Neural progenitor cell (in vitro differentiated cells): ENCODE data around the gene RPL29. TPM values are rescaled to one million over a fixed set of nuclear protein-coding genes. Genes with fewer than 3 reads are reported as not detected.

Experiments used
- DNase-seq: peaks from one replicate; pipeline ENCODE4 v3.0.0-alpha.2; 2016; ENCODE audit warnings: low spot score
- H2AFZ ChIP-seq: fragments of 200-600 bp; sonication (generic); replicated peaks from 2 replicates; pipeline ENCODE4 v1.6.1; 2016; ENCODE audit warnings: antibody characterized with exemption
- H3F3A ChIP-seq: fragments of 200-600 bp; sonication (generic); 2 replicates; pipeline ENCODE4 v1.6.1; 2016; ENCODE audit warnings: antibody characterized with exemption, low read depth
- H3K27ac ChIP-seq: fragments of 200-600 bp; sonication (generic); 2 replicates; pipeline ENCODE4 v1.5.1; 2016; ENCODE audit warnings: mild to moderate bottlenecking
- H3K27me3 ChIP-seq: fragments of 200-600 bp; sonication (generic); 2 replicates; pipeline ENCODE4 v1.6.1; 2016; ENCODE audit warnings: mild to moderate bottlenecking, moderate library complexity
- H3K36me3 ChIP-seq: fragments of 200-600 bp; sonication (generic); 2 replicates; pipeline ENCODE4 v1.5.1; 2016
- H3K4me1 ChIP-seq: fragments of 200-600 bp; sonication (generic); 2 replicates; pipeline ENCODE4 v1.6.1; 2016; ENCODE audit warnings: mixed run types
- H3K4me2 ChIP-seq: fragments of 200-600 bp; sonication (generic); 2 replicates; pipeline ENCODE4 v1.6.1; 2016
- H3K4me3 ChIP-seq: fragments of 200-600 bp; sonication (generic); 2 replicates; pipeline ENCODE4 v1.5.1; 2016
- H3K79me2 ChIP-seq: fragments of 200-600 bp; sonication (generic); 2 replicates; pipeline ENCODE4 v1.6.1; 2016; ENCODE audit warnings: low read depth
- H3K9ac ChIP-seq: fragments of 200-600 bp; sonication (generic); 2 replicates; pipeline ENCODE4 v1.6.1; 2016
- H3K9me3 ChIP-seq: fragments of 200-600 bp; sonication (generic); 2 replicates; pipeline ENCODE4 v1.5.1; 2016; ENCODE audit warnings: low read depth
- H4K20me1 ChIP-seq: fragments of 200-600 bp; sonication (generic); 2 replicates; pipeline ENCODE4 v1.6.1; 2016; ENCODE audit warnings: low read depth
- H3K27ac Mint-ChIP-seq: 3 replicates; pipeline ENCODE4 v1.8.0; 2021; ENCODE audit warnings: mixed read lengths
- H3K27me3 Mint-ChIP-seq: 2 replicates; pipeline ENCODE4 v1.8.0; 2022; ENCODE audit warnings: low read depth, mild to moderate bottlenecking, inconsistent platforms, moderate library complexity, mixed read lengths; ENCODE audit not compliant: insufficient read depth
- H3K36me3 Mint-ChIP-seq: 3 replicates; pipeline ENCODE4 v1.8.0; 2021; ENCODE audit warnings: mixed read lengths
- H3K4me1 Mint-ChIP-seq: 3 replicates; pipeline ENCODE4 v1.8.0; 2021; ENCODE audit warnings: mixed read lengths
- H3K4me3 Mint-ChIP-seq: 3 replicates; pipeline ENCODE4 v1.8.0; 2021; ENCODE audit warnings: mild to moderate bottlenecking, moderate library complexity, mixed read lengths
- H3K9me3 Mint-ChIP-seq: 3 replicates; pipeline ENCODE4 v1.8.0; 2020; ENCODE audit warnings: mixed read lengths
- EZH2 ChIP-seq: fragments of 200-600 bp; sonication (generic); IDR thresholded peaks from 2 replicates; pipeline ENCODE4 v1.6.1; 2017; ENCODE audit warnings: antibody characterized with exemption, mild to moderate bottlenecking, moderate library complexity
- EZH2phosphoT487 ChIP-seq: fragments of 200-600 bp; sonication (generic); IDR thresholded peaks from 2 replicates; pipeline ENCODE4 v1.6.1; 2017; ENCODE audit warnings: antibody characterized with exemption
- total RNA-seq: library from RNA; depleted of rRNA; stranded (reverse); fragments of >200 nt; gene quantifications from 2 replicates; pipeline ENCODE4 v1.2.3, GENCODE V29; 2015; ENCODE audit warnings: low replicate concordance
- TF ChIP-seq, protein P1 (sequence below): fragments of 200-600 bp; sonication (generic); IDR thresholded peaks from 2 replicates; pipeline ENCODE4 v1.5.1; 2017; ENCODE audit warnings: antibody characterized with exemption, mild to moderate bottlenecking

The RPL29 gene
- total RNA-seq, 1 donor from 2014 or later = 1,431 TPM

GRCh38 chr3:51985063-51985462 lies 10.6 kb downstream of the RPL29 start:
- H3K4me2 ChIP-seq = no peak overlapping the region
- H3K4me1 ChIP-seq = peaks cover 16% of the 10 kb centered on the region
- no peak overlapping the region for H3K4me3 ChIP-seq
- no peak for DNase-seq
- no peaks in the 10 kb centered on the region for H3K9me3 ChIP-seq
- Mint-ChIP-seq H3K4me1 (peaks cover 27% of the 10 kb centered on the region), H3K27ac (no peak overlapping the region), H3K4me3 (no peak overlapping the region), H3K9me3 (no peaks in the 10 kb centered on the region), H3K27me3 (peaks cover 8% of the 10 kb centered on the region), H3K36me3 (peaks cover 3% of the 10 kb centered on the region)
- H3K36me3 ChIP-seq = no peaks in the 10 kb centered on the region
- H3K79me2 ChIP-seq = peaks cover 10% of the 10 kb centered on the region
- H3K27ac ChIP-seq = no peak overlapping the region
- no peak for TF ChIP-seq EZH2
- TF ChIP-seq EZH2phosphoT487 = no peak
- TF ChIP-seq, protein P1, sequence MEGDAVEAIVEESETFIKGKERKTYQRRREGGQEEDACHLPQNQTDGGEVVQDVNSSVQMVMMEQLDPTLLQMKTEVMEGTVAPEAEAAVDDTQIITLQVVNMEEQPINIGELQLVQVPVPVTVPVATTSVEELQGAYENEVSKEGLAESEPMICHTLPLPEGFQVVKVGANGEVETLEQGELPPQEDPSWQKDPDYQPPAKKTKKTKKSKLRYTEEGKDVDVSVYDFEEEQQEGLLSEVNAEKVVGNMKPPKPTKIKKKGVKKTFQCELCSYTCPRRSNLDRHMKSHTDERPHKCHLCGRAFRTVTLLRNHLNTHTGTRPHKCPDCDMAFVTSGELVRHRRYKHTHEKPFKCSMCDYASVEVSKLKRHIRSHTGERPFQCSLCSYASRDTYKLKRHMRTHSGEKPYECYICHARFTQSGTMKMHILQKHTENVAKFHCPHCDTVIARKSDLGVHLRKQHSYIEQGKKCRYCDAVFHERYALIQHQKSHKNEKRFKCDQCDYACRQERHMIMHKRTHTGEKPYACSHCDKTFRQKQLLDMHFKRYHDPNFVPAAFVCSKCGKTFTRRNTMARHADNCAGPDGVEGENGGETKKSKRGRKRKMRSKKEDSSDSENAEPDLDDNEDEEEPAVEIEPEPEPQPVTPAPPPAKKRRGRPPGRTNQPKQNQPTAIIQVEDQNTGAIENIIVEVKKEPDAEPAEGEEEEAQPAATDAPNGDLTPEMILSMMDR = no peak
- no peaks in the 10 kb centered on the region for H4K20me1 ChIP-seq
- H2AFZ ChIP-seq = no peak overlapping the region
- H3K9ac ChIP-seq = no peak overlapping the region
- H3F3A ChIP-seq = peaks cover 39% of the 10 kb centered on the region
- no peaks in the 10 kb centered on the region for H3K27me3 ChIP-seq

- H3K9ac ChIP-seq = no peak overlapping the region
- H2AFZ ChIP-seq = no peak overlapping the region
- no peaks in the 10 kb centered on the region for H4K20me1 ChIP-seq
- no peaks in the 10 kb centered on the region for H3K27me3 ChIP-seq
- no peaks in the 10 kb centered on the region for H3K36me3 ChIP-seq
- H3F3A ChIP-seq = peaks cover 32% of the 10 kb centered on the region
- H3K4me2 ChIP-seq = peak overlapping the region; percentile 77
- peaks cover 16% of the 10 kb centered on the region for H3K4me1 ChIP-seq
- peaks cover 10% of the 10 kb centered on the region for H3K79me2 ChIP-seq
- Mint-ChIP-seq H3K36me3 (peaks cover 3% of the 10 kb centered on the region), H3K4me1 (peaks cover 27% of the 10 kb centered on the region), H3K27ac (no peak overlapping the region), H3K9me3 (no peaks in the 10 kb centered on the region), H3K4me3 (peak overlapping the region; percentile 86), H3K27me3 (peaks cover 6% of the 10 kb centered on the region)
- no peak for DNase-seq
- no peak overlapping the region for H3K4me3 ChIP-seq
- no peaks in the 10 kb centered on the region for H3K9me3 ChIP-seq
- no peak overlapping the region for H3K27ac ChIP-seq
- TF ChIP-seq EZH2phosphoT487 (no peak), EZH2 (no peak)
- TF ChIP-seq, protein P1 = no peak
Measured at GRCh38 chr3:51984269-51984647, 11.4 kb downstream of the RPL29 start.

DNA sequence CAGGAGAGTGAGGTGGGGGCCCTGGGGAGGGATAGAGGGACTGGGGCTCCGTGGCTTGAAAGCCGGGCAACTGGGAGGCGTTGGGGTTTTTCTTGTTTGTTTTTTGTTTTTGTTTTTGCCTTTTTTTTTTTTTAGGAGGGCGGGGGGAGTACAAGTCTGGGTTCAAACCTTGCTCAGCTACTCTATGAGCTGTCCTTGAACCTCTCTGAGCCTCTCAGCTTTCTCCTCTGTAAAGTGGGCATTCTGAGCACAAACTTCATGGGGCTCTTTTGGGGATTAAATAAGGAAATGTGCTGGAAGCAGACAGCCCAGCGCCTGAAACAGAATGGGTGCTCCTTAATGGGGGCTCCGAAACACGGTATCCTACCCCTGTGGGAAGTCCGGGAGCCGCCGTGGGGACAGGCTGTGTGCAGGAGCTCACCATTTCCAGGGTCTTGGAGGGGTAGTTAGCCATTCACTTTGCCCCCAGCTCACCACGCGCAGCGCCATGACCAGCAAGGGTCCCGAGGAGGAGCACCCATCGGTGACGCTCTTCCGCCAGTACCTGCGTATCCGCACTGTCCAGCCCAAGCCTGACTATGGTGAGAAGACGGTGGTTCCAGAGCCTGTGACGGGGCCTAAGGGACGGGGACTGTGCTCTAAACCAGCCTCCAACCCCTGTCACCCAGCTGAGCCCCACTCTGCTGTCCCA lies 12.0 kb downstream of the RPL29 start:
- H3K79me2 ChIP-seq = peaks cover 10% of the 10 kb centered on the region
- H3F3A ChIP-seq = peaks cover 28% of the 10 kb centered on the region
- H3K9ac ChIP-seq = no peak overlapping the region
- Mint-ChIP-seq H3K27ac (peak overlapping the region; percentile 60), H3K9me3 (no peaks in the 10 kb centered on the region), H3K36me3 (peaks cover 3% of the 10 kb centered on the region), H3K4me3 (peak overlapping the region; percentile 86), H3K27me3 (peaks cover 6% of the 10 kb centered on the region), H3K4me1 (peaks cover 24% of the 10 kb centered on the region)
- peak overlapping the region; percentile 38 for H2AFZ ChIP-seq
- peak overlapping the region; percentile 50 for H3K4me3 ChIP-seq
- H3K36me3 ChIP-seq = no peaks in the 10 kb centered on the region
- TF ChIP-seq EZH2phosphoT487 (no peak), EZH2 (no peak)
- TF ChIP-seq, protein P1 = no peak
- no peaks in the 10 kb centered on the region for H4K20me1 ChIP-seq
- peak overlapping the region; percentile 77 for H3K4me2 ChIP-seq
- H3K27me3 ChIP-seq = no peaks in the 10 kb centered on the region
- H3K27ac ChIP-seq = peak overlapping the region; percentile 59
- no peaks in the 10 kb centered on the region for H3K9me3 ChIP-seq
- H3K4me1 ChIP-seq = peaks cover 16% of the 10 kb centered on the region
- no peak for DNase-seq
